Hindlimb muscle (tissue), 1 donor: ENCODE results near the gene VSIR. TPM values are rescaled to one million over a fixed set of nuclear protein-coding genes. Genes with fewer than 3 reads are reported as not detected.

Source experiments
- DNase-seq: peaks from one replicate; pipeline ENCODE4 v3.0.0-alpha.2; 2013
- polyA plus RNA-seq: library from polyadenylated mRNA; unstranded; fragments of 120-200 nt; gene quantifications from one replicate; pipeline ENCODE4 v1.2.1, GENCODE V29; 2013; ENCODE audit not compliant: insufficient read length

Gene VSIR
- 50.4 TPM for polyA plus RNA-seq

GRCh38 chr10:71773221-71773971 lies at the start of gene VSIR:
Gene VSIR, minus strand, starts transcription at chr10:71773520. Its CDS starts 81 bp downstream, at chr10:71773439.
- peak; percentile 89 for DNase-seq

- DNase-seq = no peak
Measured at GRCh38 chr10:71821909-71822763, 48.8 kb upstream of the VSIR start.

DNA sequence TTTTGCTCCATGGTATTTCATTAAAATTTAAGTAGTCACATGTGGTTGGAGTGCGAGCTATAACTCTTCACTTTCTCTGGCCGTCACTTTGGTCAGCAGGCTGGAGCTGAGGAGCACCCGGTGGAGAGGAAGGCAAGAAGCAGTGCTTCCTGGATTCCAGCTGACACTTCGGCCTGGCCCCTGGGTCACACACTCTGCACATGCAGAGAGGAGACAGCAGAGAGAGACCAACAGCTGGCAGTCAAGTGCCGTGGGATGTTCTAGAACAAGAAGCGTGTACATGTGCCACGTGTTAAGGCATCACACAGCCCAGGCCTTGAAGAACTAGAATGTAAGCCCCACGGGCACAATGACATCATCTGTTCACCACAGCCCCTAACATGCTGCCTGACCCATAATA lies 47.6 kb upstream of the VSIR start:
- no peak for DNase-seq

- no peak for DNase-seq
Measured at GRCh38 chr10:71819985-71820384, 46.7 kb upstream of the VSIR start.

- DNase-seq = no peak
Measured at GRCh38 chr10:71819441-71819861, 46.1 kb upstream of the VSIR start.

DNA sequence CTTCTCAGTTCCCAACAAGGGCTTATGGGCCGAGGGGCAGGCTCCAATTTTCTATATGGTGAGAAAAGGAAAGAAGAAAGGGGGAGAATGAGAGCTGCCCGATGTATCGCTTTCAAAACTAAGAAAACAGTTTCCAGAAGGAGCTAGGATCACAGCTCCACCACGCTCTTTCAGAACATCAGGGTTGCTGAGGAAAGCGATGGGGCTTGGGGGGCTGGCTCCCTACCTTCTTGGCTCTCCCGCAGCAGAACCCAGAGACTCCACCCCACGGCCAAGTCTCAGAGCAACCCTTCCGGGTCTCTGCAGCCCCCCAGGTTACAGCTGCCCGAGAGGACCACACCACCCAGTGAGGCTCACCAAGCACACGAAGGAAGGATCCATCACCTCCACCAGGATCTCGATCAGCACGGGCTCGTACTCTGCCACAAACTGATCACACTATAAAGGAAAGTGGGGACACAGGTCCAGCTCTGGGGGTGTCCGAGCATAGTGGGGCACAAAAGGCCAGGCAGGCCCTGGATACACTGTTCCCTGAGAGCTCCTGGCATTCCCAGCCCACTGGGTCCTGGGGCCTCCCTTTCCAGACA lies 45.4 kb upstream of the VSIR start:
- DNase-seq = no peak

GRCh38 chr10:71817831-71818655 lies 44.7 kb upstream of the VSIR start:
- DNase-seq = no peak

DNA sequence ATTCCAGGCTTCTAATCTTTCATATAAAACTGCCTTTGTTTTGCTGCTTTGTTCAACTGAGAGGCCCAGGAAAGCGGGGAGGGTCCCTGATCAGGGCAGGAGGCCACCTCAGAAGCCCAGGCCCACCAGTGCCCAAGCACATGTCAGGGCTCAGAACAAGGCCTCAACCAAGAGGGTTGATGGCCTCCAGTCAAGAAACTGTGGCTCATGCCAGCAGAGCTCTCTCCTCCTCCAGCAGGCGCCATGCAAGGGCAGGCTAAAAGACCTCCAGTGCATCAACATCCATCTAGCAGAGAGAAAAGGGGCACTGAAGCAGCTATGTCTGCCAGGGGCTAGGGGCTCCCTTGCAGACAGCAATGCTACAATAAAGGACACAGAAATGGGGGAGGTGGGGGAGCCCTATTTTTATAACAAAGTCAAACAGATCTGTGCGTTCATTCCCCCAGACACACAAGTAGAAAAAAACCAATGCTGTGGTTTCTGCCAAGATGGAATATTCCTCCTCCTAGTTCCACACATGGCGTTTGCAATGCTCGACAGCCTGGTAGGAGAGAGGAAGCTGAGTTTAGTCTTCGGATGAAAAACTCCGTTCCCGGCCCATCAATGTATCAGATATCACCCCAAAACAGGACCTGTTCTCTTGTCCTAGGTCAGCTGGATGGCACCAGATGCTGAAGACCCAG lies 43.8 kb upstream of the VSIR start:
- no peak for DNase-seq

DNA sequence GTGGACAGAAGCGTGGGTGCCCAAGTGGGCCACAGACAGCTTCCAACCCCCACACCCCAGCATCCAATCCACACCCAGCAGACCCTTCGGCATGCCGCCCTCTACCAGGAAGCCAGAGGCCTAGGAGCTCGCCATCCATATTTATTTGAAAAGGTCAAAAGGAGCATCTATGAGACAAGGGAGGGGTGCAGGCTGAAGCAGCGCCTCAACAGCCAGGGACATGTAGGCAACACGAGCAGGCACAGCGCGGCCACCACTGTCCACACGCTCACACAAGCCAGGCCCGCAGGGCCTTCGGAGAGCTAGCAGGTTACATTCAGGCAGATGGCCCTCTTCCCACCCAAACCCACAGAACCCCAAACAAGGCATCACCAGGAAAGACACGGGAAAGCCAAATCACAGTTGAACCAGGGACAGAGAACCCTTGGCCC lies 43.1 kb upstream of the VSIR start:
- DNase-seq = no peak

GRCh38 chr10:71815515-71816130 lies 42.3 kb upstream of the VSIR start:
- DNase-seq = no peak

GRCh38 chr10:71814922-71815411 lies 41.6 kb upstream of the VSIR start:
- no peak for DNase-seq

GRCh38 chr10:71812913-71813590 lies 39.7 kb upstream of the VSIR start:
- DNase-seq = no peak

GRCh38 chr10:71812016-71812912 lies 38.9 kb upstream of the VSIR start:
- DNase-seq = peak; percentile 43

- DNase-seq = no peak
Measured at GRCh38 chr10:71811351-71811750, 38.0 kb upstream of the VSIR start.

DNA sequence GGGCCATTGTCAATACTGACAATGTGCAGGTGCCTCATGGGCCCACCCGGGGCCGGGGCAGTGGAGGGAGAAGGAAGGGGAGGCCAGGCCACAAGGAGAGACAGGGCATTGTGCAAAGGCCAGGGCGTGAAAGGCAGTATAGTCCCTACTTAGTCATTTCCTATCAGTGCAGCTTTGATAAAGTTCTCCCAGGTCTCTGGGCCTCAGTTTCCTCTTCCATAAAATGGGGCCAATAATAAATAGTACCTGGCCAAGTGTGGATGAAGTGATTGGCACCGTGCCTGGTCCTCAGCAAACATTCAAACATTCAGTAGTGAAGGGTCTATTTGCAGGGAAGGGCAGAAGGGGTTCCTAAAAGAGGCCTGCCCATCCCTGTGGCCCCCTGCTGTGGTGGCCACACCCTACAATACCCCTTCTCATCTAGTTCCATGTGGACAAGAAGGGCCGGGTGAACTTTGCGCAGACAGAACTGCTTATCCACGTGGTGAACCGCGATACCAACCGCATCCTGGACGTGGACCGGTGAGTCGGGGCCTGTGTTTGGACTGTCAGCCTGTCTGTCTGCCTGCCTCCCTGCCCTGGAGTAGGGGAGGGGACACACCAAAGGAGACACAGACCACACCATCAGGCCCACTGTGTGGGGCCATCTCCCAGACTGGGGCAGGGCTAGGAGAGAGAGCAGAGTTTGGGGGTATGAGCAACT lies 36.9 kb upstream of the VSIR start:
- no peak for DNase-seq

DNA sequence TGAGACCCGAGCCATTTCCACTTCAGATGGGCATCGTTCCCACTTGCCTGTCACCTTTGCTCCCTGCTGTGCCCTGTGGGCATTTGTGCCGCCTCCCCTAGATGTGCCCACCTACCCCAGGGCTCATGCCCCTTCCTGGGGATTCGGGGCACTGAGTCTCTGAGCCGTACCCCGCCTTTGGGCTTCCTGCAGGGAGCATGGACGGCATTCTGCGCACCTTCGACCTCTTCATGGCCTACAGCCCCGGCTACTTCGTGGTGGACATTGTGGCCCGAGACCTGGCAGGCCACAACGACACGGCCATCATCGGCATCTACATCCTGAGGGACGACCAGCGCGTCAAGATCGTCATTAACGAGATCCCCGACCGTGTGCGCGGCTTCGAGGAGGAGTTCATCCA lies 36.3 kb upstream of the VSIR start:
- no peak for DNase-seq

DNA sequence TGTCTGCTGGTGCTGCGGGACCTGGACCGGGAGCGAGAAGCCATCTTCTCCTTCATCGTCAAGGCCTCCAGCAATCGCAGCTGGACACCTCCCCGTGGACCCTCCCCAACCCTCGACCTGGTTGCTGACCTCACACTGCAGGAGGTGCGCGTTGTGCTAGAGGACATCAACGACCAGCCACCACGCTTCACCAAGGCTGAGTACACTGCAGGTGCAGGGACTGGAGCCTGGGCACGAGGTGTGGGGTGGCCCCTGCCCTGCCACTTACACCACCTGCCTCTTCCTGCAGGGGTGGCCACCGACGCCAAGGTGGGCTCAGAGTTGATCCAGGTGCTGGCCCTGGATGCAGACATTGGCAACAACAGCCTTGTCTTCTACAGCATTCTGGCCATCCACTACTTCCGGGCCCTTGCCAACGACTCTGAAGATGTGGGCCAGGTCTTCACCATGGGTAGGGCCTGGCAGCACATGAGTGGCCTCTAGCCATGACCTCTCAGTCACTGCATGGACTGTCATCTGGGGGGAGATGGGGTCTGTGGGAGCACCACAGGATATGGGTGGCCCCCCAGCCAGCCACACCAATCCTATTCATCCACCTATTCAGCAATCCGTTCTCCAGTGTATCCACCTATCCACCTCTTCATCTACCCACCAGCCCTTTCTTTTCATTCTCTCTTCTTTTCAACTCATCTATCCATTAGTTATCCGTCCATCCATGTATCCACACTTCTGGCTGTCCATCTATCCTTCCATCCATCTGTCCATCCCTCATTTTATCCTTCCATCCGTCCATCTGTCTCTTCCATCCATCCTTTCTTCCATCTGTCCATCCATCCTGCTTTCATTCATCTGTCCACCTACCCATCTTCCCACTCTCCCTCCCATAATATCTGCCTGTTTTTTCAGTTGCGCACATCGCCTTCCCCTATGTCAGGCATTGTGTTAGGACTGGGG lies 34.5 kb upstream of the VSIR start:
- DNase-seq = no peak
